PC-9 (cell line): ENCODE results near the gene BUB1B. TPM values are rescaled to one million over a fixed set of nuclear protein-coding genes. Genes with fewer than 3 reads are reported as not detected.

Source experiments
- BruUV-seq: library from RNA; stranded (reverse); fragments of 400-500 nt; replicated peaks from 2 replicates; lab custom pipeline; 2021; lab: Mats Ljungman, UMichigan
- CTCF ChIA-PET: fragments of 300-600 bp; sonication (Branson Sonifier 250); formaldehyde crosslinking; loops from one replicate; lab custom pipeline; 2022; ENCODE audit warnings: antibody characterized with exemption; lab: Charles Lee
- POLR2A ChIA-PET: fragments of 300-600 bp; sonication (Branson Sonifier 250); formaldehyde crosslinking; loops from one replicate; lab custom pipeline; 2022; ENCODE audit warnings: antibody characterized with exemption; ENCODE audit not compliant: unreplicated experiment; lab: Charles Lee
- DNase-seq, 2 experiments: peaks; one replicate each; pipeline versions ENCODE4 v3.0.0 to v3.0.0-alpha.2; 2015 to 2022; ENCODE audit warnings: mixed read lengths in 1 of 2
- H2AFZ ChIP-seq: fragments of 200-600 bp; sonication (generic); 2 replicates; pipeline ENCODE4 v1.8.1; 2017; ENCODE audit warnings: antibody characterized with exemption
- H3F3A ChIP-seq: fragments of 200-600 bp; sonication (generic); 2 replicates; pipeline ENCODE4 v1.8.1; 2017; ENCODE audit warnings: antibody characterized with exemption, mild to moderate bottlenecking, low read depth; ENCODE audit not compliant: insufficient read depth
- H3K27ac ChIP-seq: fragments of 200-600 bp; sonication (generic); 2 replicates; pipeline ENCODE4 v1.6.1; 2016; ENCODE audit warnings: mixed run types
- H3K27me3 ChIP-seq: fragments of 200-600 bp; sonication (generic); 2 replicates; pipeline ENCODE4 v1.6.1; 2016; ENCODE audit warnings: low read depth, mixed run types; ENCODE audit not compliant: insufficient read depth
- H3K36me3 ChIP-seq: fragments of 200-600 bp; sonication (generic); 2 replicates; pipeline ENCODE4 v1.6.1; 2016; ENCODE audit warnings: low read depth, mixed run types
- H3K4me1 ChIP-seq: fragments of 200-600 bp; sonication (generic); replicated peaks from 2 replicates; pipeline ENCODE4 v1.6.1; 2016; ENCODE audit warnings: mixed run types; ENCODE audit not compliant: insufficient read depth
- H3K4me2 ChIP-seq: fragments of 200-600 bp; sonication (generic); 2 replicates; pipeline ENCODE4 v1.6.1; 2017; ENCODE audit warnings: mixed run types
- H3K4me3 ChIP-seq: fragments of 200-600 bp; sonication (generic); 2 replicates; pipeline ENCODE4 v1.6.1; 2016; ENCODE audit warnings: mixed run types
- H3K79me2 ChIP-seq: fragments of 200-600 bp; sonication (generic); 2 replicates; pipeline ENCODE4 v1.6.1; 2017; ENCODE audit warnings: low read depth, mixed run types
- H3K9me2 ChIP-seq: fragments of 200-600 bp; sonication (generic); 2 replicates; pipeline ENCODE4 v1.8.1; 2017; ENCODE audit warnings: mild to moderate bottlenecking; ENCODE audit not compliant: insufficient read depth
- H3K9me3 ChIP-seq: fragments of 200-600 bp; sonication (generic); 2 replicates; pipeline ENCODE4 v1.8.1; 2016; ENCODE audit warnings: low read depth; ENCODE audit not compliant: insufficient read depth
- H4K20me1 ChIP-seq: fragments of 200-600 bp; sonication (generic); 2 replicates; pipeline ENCODE4 v1.8.1; 2017; ENCODE audit not compliant: insufficient read depth
- CTCF ChIP-seq: fragments of 200-600 bp; sonication (generic); conservative IDR thresholded peaks from 2 replicates; pipeline ENCODE4 v1.6.1; 2017; ENCODE audit warnings: mixed run types, antibody characterized with exemption, mild to moderate bottlenecking, moderate library complexity
- EZH2 ChIP-seq: fragments of 200-600 bp; sonication (generic); IDR thresholded peaks from 2 replicates; pipeline ENCODE4 v1.8.0; 2017; ENCODE audit warnings: antibody characterized with exemption, low read depth
- intact Hi-C: fragments of 100-400 bp; cut with micrococcal nuclease; formaldehyde crosslinking; loops from one replicate; pipeline ENCODE4 v1.10.0; 2022; ENCODE audit not compliant: unreplicated experiment
- total RNA-seq: library from RNA; stranded (reverse); gene quantifications from 2 replicates; pipeline ENCODE4 v1.2.3, GENCODE V29; 2021

The BUB1B gene
- total RNA-seq, 1 experiment from 2014 or later: 75.3 TPM

- DNase-seq: no peak
- BruUV-seq: no TSS peak
- ChIA-PET CTCF (interaction anchor here (1.0 to 1.1 kb wide), 2 partner anchors 17 to 43 kb away, joined by 3 read pairs; no protein-coding TSS in a partner anchor), POLR2A (no interaction called here)
- H3F3A ChIP-seq: peaks cover 11% of the 10 kb centered on the region; the same call in 1 of the 2 replicates
- no peak overlapping the region for H3K4me3 ChIP-seq
- H3K27ac ChIP-seq: peak overlapping the region; percentile 49
- TF ChIP-seq EZH2 (no peak), CTCF (no peak)
- H3K9me3 ChIP-seq: no peaks in the 10 kb centered on the region
- H2AFZ ChIP-seq: no peak overlapping the region
- H3K79me2 ChIP-seq: no peaks in the 10 kb centered on the region
- no peaks in the 10 kb centered on the region for H3K36me3 ChIP-seq
- intact Hi-C loops: no loop called here
- peak overlapping the region; percentile 55; the same call in 1 of the 2 replicates for H3K4me2 ChIP-seq
- H4K20me1 ChIP-seq: no peaks in the 10 kb centered on the region
- H3K4me1 ChIP-seq: peaks cover 30% of the 10 kb centered on the region
- no peaks in the 10 kb centered on the region for H3K27me3 ChIP-seq
- no peaks in the 10 kb centered on the region for H3K9me2 ChIP-seq
Observed at GRCh38 chr15:40233727-40234577, 73.1 kb downstream of the BUB1B start.

GRCh38 chr15:40234783-40235182 is 73.9 kb downstream of the BUB1B start:
- Histone ChIP-seq H2AFZ (no peak overlapping the region), H3K36me3 (no peaks in the 10 kb centered on the region), H3K4me3 (no peak overlapping the region), H3K9me2 (no peaks in the 10 kb centered on the region), H3K27ac (peak overlapping the region; percentile 49), H3F3A (peaks cover 11% of the 10 kb centered on the region; the same call in 1 of the 2 replicates), H3K4me1 (peaks cover 36% of the 10 kb centered on the region), H3K9me3 (no peaks in the 10 kb centered on the region), H3K4me2 (peak overlapping the region; percentile 55; the same call in 1 of the 2 replicates), H3K27me3 (no peaks in the 10 kb centered on the region), H4K20me1 (no peaks in the 10 kb centered on the region), H3K79me2 (no peaks in the 10 kb centered on the region)
- TF ChIP-seq CTCF (no peak), EZH2 (no peak)
- ChIA-PET POLR2A (no interaction called here), CTCF (interaction anchor here (1.0 to 1.1 kb wide), 2 partner anchors 18 to 42 kb away, joined by 3 read pairs; no protein-coding TSS in a partner anchor)
- BruUV-seq: no TSS peak
- intact Hi-C loops: no loop called here
- peak in 1 of 2 experiments; percentile 64 for DNase-seq

- H3K36me3 ChIP-seq: no peaks in the 10 kb centered on the region
- no peaks in the 10 kb centered on the region for H3K9me3 ChIP-seq
- H4K20me1 ChIP-seq: no peaks in the 10 kb centered on the region
- H3K27ac ChIP-seq: 0 out of 2 replicates have a peak overlapping the region, but pooled peaks have one; percentile 49
- ChIA-PET POLR2A (no interaction called here), CTCF (interaction anchor here (1.1 kb wide), 1 partner anchor 18 kb away, joined by 3 read pairs; no protein-coding TSS in a partner anchor)
- H3K4me1 ChIP-seq: peaks cover 41% of the 10 kb centered on the region
- H3K4me2 ChIP-seq: peak overlapping the region; percentile 39; the same call in 1 of the 2 replicates
- H3K4me3 ChIP-seq: no peak overlapping the region
- H3F3A ChIP-seq: peaks cover 11% of the 10 kb centered on the region; the same call in 1 of the 2 replicates
- DNase-seq: no peak
- H3K79me2 ChIP-seq: no peaks in the 10 kb centered on the region
- TF ChIP-seq EZH2: no peak
- TF ChIP-seq CTCF: no peak
- BruUV-seq: no TSS peak
- no peaks in the 10 kb centered on the region for H3K27me3 ChIP-seq
- intact Hi-C loops: no loop called here
- no peak overlapping the region for H2AFZ ChIP-seq
- no peaks in the 10 kb centered on the region for H3K9me2 ChIP-seq
Observed at GRCh38 chr15:40235201-40235885, 74.5 kb downstream of the BUB1B start.
